Vagina (tissue), 2 donors: Measurements from ENCODE around the gene ABCA2.

Source experiments
- CTCF ChIP-seq, 3 experiments: fragments of 450-650 bp in 2 of 3; fragments of 200-600 bp in 1 of 3; sonication (generic) in 1 of 3; IDR thresholded peaks; one replicate each; pipeline ENCODE4 v1.5.1; 2017 to 2019; ENCODE audit warnings: antibody characterized with exemption in 3 of 3, mild to moderate bottlenecking in 2 of 3, moderate library complexity in 2 of 3
- POLR2A ChIP-seq, 2 donors: fragments of 450-650 bp; IDR thresholded peaks; one replicate each; pipeline ENCODE4 v1.6.1; 2017; ENCODE audit warnings: antibody characterized with exemption in 2 of 2, mild to moderate bottlenecking in 2 of 2, moderate library complexity in 2 of 2
- POLR2AphosphoS5 ChIP-seq, 2 donors: sonication (generic); formaldehyde crosslinking; IDR thresholded peaks; one replicate each; pipeline ENCODE4 v1.9.0; 2017; ENCODE audit warnings: antibody characterized with exemption in 2 of 2, mild to moderate bottlenecking in 2 of 2, low read depth in 1 of 2; ENCODE audit not compliant: insufficient read depth in 1 of 2

GRCh38 chr9:137057545-137057944 lies 29.5 kb upstream of the ABCA2 start:
- TF ChIP-seq CTCF (IDR thresholded peaks at IDR 0.05) (no peak), POLR2A (IDR thresholded peaks at IDR 0.05) (no peak), POLR2AphosphoS5 (IDR thresholded peaks at IDR 0.05; ENCODE audit: insufficient read depth in 1 of 2, low read depth in 1 of 2) (no peak)
